Measurements from ENCODE around the gene TNS4.

- TF ChIP-seq, protein P1, sequence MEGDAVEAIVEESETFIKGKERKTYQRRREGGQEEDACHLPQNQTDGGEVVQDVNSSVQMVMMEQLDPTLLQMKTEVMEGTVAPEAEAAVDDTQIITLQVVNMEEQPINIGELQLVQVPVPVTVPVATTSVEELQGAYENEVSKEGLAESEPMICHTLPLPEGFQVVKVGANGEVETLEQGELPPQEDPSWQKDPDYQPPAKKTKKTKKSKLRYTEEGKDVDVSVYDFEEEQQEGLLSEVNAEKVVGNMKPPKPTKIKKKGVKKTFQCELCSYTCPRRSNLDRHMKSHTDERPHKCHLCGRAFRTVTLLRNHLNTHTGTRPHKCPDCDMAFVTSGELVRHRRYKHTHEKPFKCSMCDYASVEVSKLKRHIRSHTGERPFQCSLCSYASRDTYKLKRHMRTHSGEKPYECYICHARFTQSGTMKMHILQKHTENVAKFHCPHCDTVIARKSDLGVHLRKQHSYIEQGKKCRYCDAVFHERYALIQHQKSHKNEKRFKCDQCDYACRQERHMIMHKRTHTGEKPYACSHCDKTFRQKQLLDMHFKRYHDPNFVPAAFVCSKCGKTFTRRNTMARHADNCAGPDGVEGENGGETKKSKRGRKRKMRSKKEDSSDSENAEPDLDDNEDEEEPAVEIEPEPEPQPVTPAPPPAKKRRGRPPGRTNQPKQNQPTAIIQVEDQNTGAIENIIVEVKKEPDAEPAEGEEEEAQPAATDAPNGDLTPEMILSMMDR (IDR thresholded peaks at IDR 0.05) = no peak
- TF ChIP-seq ZFX (IDR thresholded peaks at IDR 0.05; ENCODE audit: borderline replicate concordance) = no peak
These were observed 74.4 kb downstream of the TNS4 start for GRCh38 chr17:40427002-40427491.

Data from 22Rv1 (cell line).